ENCODE results near the gene PARVA. TPM values are rescaled to one million over a fixed set of nuclear protein-coding genes. Genes with fewer than 3 reads are reported as not detected.

PARVA gene
- total RNA-seq, 4 donors from 2014 or later: 52.9 to 188 (median 66.5) TPM

DNA sequence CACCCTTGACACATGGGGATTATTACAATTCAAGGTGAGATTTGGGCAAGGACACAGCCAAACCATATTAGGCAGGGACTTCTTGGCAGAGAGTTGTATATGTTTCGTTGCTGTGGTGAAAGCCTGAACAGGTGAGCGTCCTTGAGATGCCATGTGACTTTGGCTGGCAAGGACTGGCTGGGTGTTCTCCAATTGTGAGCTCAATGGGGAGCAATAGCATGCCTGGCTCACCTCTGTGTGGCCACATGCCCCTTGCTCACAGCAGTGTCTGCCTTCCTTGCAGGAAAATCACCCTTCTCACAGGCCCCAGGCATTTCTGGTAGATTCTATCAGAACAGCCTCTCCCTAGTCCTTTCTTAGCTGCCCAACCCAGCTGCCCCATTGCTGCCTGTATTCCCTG, 105.5 kb downstream of the PARVA start:
- Histone ChIP-seq H3K27ac (peak overlapping the region in 1 of 2 donors; percentile 23), H3K4me1 (peaks cover 6 to 8% of the 10 kb centered on the region in 2 donors)

GRCh38 chr11:12483604-12484003, 106.2 kb downstream of the PARVA start:
- no peaks in the 10 kb centered on the region for H3K36me3 ChIP-seq
- no peak for TF ChIP-seq POLR2A (IDR thresholded peaks at IDR 0.05)
- TF ChIP-seq, protein P1, sequence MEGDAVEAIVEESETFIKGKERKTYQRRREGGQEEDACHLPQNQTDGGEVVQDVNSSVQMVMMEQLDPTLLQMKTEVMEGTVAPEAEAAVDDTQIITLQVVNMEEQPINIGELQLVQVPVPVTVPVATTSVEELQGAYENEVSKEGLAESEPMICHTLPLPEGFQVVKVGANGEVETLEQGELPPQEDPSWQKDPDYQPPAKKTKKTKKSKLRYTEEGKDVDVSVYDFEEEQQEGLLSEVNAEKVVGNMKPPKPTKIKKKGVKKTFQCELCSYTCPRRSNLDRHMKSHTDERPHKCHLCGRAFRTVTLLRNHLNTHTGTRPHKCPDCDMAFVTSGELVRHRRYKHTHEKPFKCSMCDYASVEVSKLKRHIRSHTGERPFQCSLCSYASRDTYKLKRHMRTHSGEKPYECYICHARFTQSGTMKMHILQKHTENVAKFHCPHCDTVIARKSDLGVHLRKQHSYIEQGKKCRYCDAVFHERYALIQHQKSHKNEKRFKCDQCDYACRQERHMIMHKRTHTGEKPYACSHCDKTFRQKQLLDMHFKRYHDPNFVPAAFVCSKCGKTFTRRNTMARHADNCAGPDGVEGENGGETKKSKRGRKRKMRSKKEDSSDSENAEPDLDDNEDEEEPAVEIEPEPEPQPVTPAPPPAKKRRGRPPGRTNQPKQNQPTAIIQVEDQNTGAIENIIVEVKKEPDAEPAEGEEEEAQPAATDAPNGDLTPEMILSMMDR (IDR thresholded peaks at IDR 0.05): no peak

More for the DNA sequence above, 105.5 kb downstream of the PARVA start:
- Histone ChIP-seq H3K36me3 (no peaks in the 10 kb centered on the region), H3K27me3 (no peaks in the 10 kb centered on the region), H3K4me3 (no peak overlapping the region), H3K9me3 (no peaks in the 10 kb centered on the region)
- no peak for DNase-seq
- TF ChIP-seq POLR2A (IDR thresholded peaks at IDR 0.05): no peak
- TF ChIP-seq, protein P1 (IDR thresholded peaks at IDR 0.05): no peak
- intact Hi-C loops (cut with DNase I; ENCODE audit: low total_unique reads): no loop called here

GRCh38 chr11:12485328-12485727, 108.0 kb downstream of the PARVA start:
- Histone ChIP-seq H3K27ac (no peak overlapping the region), H3K9me3 (peaks cover 4 to 6% of the 10 kb centered on the region in 2 donors), H3K27me3 (no peaks in the 10 kb centered on the region), H3K36me3 (no peaks in the 10 kb centered on the region), H3K4me3 (no peak overlapping the region), H3K4me1 (no peaks in the 10 kb centered on the region)
- intact Hi-C loops (cut with DNase I; ENCODE audit: low total_unique reads): no loop called here
- no peak for DNase-seq
- no peak for TF ChIP-seq POLR2A (IDR thresholded peaks at IDR 0.05)
- TF ChIP-seq, protein P1 (IDR thresholded peaks at IDR 0.05): peak in 2 of 4 experiments; percentile 15 to 37

More at GRCh38 chr11:12483604-12484003, 106.2 kb downstream of the PARVA start:
- intact Hi-C loops (cut with DNase I; ENCODE audit: low total_unique reads): no loop called here
- Histone ChIP-seq H3K4me3 (no peak overlapping the region), H3K27me3 (no peaks in the 10 kb centered on the region), H3K27ac (no peak overlapping the region), H3K9me3 (no peaks in the 10 kb centered on the region), H3K4me1 (peaks cover under 1 to 4% of the 10 kb centered on the region in 2 donors)
- no peak for DNase-seq

GRCh38 chr11:12489246-12489772, 111.9 kb downstream of the PARVA start:
- Histone ChIP-seq H3K27ac (no peak overlapping the region), H3K4me1 (no peaks in the 10 kb centered on the region), H3K9me3 (peaks cover 4 to 6% of the 10 kb centered on the region in 2 donors), H3K4me3 (no peak overlapping the region), H3K27me3 (no peaks in the 10 kb centered on the region), H3K36me3 (no peaks in the 10 kb centered on the region)
- TF ChIP-seq, protein P1 (IDR thresholded peaks at IDR 0.05): no peak
- TF ChIP-seq POLR2A (IDR thresholded peaks at IDR 0.05): no peak
- intact Hi-C loops (cut with DNase I; ENCODE audit: low total_unique reads): no loop called here
- DNase-seq: no peak

GRCh38 chr11:12494699-12495098, 117.3 kb downstream of the PARVA start:
- Histone ChIP-seq H3K4me1 (no peaks in the 10 kb centered on the region), H3K27me3 (no peaks in the 10 kb centered on the region), H3K9me3 (no peaks in the 10 kb centered on the region), H3K4me3 (no peak overlapping the region), H3K27ac (no peak overlapping the region), H3K36me3 (no peaks in the 10 kb centered on the region)
- TF ChIP-seq POLR2A (IDR thresholded peaks at IDR 0.05): no peak
- TF ChIP-seq, protein P1 (IDR thresholded peaks at IDR 0.05): no peak
- no peak for DNase-seq
- intact Hi-C loops (cut with DNase I; ENCODE audit: low total_unique reads): no loop called here
